Midbrain (tissue), 1 donor: ENCODE results near the gene FAM78A.
A peak's percentile ranks its signal among the peaks of the same experiment; 100 is the strongest.

Source experiments
- DNase-seq: peaks from one replicate; lab custom pipeline; 2025; lab: John Stamatoyannopoulos, UW

Gene FAM78A

DNA sequence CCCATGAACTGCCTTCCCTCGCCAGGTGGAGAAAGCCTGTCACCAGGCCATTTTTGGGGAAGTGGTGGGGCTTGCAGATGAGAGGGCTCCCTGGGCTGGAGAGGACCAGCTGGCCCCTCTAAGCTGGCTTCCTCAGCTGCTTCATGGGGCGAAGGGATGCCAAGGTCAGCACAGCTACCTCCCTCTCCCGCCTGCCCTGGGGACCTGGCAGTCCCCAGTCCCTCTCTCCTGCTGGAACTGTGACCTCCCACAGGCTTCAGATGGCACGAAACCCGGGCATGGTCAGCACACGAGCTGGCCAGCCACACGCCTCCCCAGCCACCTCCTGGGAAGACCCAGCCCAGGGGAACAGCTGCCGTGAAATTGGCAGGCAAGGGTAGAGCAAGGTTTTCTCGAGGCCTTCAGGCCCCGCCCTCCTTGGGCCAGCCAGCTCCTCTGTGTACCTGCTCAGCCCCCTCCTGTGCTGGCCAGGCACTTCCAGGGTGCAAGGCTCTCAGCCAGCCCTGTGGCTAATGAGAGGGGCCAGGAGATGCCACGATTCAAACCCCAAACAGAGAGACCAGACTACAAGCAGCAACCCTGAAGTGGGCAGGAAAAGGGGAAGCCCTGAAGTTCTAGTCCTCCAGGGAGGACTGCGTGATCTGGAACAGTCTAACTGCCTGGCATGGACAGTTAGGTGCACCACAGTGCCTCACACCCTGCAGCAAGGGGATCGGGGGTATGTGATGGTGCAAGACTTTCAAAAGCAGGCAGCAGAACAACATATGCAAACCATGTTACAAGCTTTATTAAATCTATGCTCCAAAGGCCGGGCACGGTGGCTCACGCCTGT, 26.1 kb upstream of the FAM78A start:
- no peak for DNase-seq

DNA sequence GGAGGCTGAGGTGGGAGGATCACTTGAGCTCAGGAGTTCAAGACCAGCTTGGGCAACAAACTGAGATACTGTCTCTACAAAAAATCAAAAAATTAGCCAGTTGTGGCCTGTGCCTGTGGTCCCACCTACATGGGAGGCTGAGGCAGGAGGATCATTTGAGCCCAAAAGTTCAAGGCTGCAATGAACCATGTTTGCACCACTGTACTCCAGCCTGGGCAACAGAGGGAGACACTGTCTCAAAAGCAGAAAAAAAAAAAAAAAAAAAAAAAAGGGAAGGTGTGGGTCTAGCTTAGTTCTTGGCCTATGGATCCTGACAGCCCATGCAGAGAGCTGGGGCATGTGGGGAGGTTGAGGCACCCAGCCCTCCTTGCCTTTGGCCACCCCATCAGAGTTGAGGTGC, 24.1 kb upstream of the FAM78A start:
- DNase-seq = no peak

DNA sequence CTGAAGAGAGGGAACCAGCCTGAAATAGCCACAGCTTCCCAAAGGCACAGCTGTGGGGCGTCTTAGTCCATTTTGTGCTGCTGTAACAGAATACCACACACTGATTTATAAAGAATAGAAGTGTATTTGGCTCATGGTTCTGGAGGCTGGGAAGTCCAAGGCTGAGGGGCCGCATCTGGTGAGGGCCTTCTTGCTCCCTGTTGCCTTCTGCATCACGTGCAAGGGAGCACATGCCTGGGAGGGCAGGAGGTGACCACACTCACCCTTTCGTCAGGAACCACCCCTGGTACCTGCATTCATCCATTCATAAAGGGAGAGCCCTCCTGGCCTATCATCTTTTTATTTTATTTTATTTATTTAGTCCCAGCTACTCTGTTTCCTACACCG, 23.6 kb upstream of the FAM78A start:
- no peak for DNase-seq

DNA sequence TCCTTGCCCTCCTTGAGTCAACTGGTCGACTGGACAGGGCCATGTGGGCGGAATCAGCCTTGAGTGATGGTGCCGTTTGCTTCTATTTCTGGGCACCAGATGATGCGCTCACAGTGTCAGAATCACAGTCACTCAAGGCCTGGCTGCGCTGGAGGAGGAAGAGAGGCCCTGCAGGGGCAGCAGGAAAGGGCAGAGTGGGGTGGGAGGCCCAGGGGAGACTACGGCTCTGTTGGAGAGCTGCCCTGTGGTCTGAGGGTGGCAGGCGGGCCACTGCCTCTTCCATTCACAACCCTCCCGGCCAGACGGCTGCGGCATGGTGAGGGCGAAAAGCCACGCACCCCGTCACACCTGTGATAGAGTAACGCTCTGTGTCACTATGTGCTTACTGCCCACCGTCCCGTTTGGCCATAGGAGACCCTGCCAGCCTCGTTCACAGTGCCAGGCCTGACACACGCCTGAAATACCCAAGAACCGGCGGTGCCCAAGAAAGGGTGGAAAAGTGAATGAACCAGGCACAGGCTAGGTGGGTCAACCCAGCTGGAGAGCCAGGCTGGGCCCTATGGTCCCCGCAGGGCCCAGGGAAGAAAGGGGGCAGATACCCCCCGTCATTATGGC, 23.1 kb upstream of the FAM78A start:
- no peak for DNase-seq

DNA sequence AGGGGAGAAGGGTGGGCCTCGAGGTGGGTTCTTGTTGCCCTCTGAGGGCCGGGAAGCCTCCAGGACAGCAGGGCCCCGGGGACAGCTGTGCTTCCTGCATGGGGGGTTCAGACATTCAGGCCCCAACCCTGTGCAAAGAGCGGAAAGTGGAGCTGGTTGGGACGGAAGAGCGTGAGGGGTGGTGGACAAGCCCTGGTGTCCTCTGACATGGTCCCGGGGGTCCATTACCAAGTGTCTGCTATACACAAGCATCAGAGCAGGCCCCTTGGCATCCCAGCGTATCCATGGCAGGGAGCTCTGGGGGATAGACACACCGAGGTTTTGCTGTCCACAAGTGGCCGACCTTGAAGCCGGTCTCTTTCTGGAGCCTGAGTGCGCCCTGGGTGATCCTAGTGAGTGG, 22.5 kb upstream of the FAM78A start:
- DNase-seq = no peak

DNA sequence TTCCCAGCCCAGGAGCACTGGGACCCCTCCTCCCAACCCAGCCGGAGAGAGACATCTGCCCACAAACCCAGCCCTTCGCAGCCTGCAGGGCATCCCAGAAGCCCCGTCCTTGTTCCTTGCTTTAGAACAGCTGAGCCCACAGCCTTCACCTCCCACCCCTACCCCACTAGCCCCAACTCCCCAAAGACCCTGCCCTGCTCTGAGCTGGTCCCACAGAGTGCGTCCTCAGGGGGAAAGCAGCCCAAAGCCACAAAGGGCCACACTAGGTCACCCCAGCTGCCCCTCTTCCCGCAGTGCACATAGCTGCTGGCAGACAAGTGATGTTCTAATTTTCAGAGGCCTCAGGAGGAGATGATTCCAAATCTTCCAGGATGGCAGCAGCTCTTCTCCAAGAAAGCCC, 22.0 kb upstream of the FAM78A start:
- DNase-seq = no peak

DNA sequence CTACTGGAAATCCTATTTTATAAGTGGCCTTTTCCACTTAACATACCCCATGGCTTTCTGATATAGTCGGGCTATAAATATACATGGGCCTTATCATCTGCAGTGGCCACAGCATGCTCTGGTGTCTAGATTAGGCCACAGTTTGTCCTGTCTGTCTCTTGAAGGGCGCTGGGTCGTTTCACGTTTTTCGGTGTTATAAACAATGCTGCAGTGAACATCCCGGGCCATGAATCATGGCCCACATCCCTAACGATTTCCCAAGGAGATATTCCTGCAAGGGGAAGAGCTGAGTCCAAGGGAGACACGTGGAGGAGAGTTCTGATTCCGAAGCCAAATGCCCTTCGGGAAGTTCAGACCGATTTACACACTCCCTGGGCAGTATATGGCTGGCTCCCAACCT, 21.6 kb upstream of the FAM78A start:
- no peak for DNase-seq

DNA sequence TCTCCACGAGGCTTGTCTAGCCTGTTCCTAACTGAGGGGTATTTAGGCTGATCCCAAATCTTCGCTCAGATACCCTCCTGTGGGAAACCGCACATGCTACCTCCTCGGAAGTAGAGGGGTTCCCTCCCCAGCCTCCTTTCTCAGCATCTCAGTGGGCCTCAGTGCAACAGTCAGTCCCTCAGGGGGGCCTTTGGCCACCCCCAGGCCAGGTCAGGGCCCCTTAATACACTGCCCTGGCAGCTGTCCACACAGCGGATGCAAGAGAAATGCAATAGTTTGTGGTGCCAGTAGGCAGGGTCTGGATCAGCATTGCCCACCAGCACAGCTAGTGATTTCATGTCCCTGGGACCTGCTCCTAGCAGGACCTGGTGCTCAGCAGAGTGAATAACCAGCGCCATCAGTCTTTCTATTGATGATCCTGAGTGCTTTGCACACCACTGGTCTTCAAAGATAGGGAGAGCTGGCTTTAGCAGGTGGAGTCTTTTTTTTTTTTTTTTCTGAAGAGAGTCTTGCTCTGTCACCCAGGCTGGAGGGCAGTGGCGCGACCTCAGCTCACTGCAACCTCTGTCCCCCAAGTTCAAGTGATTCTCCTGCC, 20.7 kb upstream of the FAM78A start:
- DNase-seq = no peak

DNA sequence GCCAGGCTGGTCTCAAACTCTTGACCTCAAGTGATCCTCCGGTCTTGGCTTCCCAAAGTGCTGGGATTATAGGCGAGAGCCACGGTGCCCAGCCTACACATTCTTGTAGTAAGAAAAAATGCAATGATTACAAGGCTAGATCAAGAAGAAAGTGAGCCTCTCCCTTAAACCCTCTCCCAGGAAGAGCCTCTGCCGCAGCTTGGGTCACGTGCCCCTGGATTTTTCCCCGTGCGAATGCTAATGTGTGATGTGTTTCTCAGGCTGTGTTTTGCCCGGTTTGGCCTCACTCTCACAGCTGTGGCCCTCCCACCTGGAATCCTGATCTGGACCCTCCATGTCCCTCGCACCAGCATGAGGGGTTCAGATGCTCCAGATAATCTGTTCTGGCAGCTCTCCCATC, 20.1 kb upstream of the FAM78A start:
- no peak for DNase-seq

DNA sequence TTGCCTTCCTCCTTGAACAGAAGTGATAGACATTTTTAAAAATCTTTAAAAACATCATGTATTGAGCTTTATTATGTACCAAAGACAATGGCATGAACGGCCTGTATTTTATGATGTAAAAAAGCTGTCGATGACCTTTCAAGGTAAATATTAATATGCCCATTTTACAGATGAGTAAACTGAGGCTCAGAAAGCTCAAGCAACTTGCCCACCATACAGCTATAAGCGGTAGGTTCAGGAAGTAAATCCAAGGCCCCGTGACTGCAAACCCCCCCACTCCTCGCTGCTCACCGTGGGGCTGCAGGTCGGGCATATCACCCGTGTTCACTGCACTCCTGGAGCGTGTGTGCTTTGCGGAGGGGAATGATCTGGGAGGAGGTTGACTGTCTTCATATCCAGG, 16.6 kb upstream of the FAM78A start:
- DNase-seq = no peak

DNA sequence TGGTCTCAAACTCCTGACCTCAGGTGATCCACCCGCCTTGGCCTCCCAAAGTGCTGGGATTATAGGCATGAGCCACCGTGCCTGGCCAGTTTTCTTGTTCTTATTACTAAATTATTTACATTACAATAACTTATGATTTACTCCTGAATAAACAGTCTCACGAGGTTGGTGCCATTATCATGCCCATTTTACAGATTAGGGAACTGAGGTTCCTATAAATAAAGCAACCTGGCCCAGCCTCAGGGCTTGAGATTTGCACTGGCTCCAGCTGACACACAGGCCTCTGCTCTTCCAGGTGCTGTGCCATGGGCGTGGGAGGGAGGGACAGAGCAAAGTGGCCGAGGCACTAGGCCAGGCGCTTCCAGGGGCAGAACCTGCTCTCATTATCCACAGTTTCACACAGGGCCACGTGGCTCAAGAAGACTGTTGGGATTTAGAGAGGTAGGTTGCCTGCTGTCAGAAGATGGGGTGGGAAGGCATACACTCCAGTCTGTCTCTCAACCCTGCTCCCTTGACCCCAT, 15.5 kb upstream of the FAM78A start:
- DNase-seq = no peak

DNA sequence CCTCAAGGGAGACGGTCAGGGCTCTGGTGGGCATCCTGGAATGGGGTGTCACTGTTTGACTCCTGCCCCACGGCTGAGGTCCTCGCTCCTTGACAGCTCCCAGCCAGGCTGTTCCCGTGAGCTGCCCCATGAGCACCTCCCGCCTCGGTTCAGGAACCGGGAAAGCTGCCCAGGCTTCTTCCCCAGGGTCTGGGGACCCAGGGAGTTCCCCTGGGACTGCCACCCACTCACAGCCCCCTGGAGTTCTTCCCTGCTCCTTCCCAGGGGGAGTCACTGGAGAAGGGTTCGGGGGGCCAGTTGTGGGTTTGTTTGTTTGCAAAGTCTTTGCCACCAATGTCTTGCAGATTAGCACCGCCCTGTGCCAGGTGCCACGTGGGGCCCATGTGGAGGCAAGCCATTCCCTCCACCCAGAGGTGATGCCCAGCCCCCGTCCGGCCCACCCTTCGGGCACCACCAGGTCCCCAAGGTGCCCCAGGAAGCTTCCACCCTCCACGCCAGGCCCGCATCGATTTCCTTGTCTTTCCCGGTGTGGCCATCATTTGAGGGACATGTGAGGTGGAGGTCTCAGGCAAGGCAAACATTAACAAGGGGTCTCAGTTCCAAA, 14.6 kb upstream of the FAM78A start:
- no peak for DNase-seq

DNA sequence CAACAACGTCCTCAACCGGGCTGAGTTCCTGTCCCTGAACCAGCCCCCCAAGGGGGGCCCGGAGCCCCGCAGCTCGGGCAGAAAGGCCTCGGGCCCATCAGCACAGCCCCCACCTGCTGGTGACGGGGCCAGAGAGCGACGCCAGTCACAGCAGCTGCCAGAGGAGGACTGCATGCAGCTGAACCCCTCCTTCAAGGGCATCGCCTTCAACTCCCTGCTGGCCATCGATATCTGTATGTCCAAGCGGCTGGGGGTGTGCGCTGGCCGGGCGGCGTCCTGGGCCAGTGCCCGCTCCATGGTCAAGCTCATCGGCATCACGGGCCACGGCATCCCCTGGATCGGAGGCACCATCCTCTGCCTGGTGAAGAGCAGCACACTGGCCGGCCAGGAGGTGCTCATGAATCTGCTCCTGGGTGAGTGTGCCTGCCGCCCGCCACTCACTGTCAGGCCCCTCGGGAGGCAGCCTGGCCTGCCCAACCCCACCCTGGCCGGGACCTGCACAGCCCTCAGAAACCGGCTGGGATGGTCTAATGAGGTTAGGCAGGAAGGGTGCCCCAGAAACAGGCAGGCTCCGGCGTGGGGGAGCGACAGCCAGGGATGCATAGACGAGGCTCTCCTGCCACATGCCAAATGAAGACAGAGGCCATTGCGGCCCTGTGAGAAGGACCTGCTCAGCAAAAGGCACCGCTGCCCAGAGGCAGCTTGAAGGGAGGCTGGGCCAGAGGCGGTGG, 13.9 kb upstream of the FAM78A start:
- DNase-seq = no peak

DNA sequence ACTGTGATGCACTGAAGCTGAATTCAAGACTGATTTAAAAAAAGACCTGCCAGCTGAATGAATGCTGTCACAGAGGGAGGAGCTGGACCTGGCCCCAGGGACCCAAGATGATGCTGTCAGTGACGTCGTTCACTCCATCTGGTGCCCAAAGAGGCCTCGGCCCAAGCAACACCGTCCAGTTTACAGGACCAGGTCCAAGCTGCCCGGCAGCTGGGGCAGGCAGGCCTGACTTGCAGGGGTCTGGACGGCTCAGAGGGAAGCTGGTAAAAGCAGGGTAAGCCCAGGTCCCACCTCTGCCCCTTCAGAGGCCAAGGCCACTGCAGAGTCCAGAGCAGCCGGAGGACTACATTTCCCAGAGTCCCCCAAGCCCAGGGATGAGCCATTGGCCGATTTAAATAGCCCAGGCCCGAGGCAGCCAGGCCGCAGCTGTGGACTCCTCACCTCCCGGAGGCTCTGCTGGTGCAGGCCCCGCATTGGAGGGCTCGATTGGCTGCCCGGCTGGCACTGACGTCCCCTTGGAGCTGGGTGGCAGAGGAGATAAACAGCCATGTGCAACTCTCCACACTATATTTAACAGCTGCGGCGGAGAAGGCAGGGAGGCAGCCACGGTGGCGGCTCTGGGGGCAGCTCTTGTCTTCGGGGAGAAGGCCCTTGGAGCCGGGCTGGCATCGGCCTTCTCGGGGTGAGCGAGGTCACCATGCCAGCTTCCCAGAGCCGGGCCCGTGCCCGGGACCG, 13.2 kb upstream of the FAM78A start, which contains the start of gene PLPP7:
Gene PLPP7, plus strand, starts transcription at position 423 of the 735 bp plus-strand sequence. Its CDS starts 275 bp downstream, at position 698.
- peak; percentile 92 for DNase-seq

DNA sequence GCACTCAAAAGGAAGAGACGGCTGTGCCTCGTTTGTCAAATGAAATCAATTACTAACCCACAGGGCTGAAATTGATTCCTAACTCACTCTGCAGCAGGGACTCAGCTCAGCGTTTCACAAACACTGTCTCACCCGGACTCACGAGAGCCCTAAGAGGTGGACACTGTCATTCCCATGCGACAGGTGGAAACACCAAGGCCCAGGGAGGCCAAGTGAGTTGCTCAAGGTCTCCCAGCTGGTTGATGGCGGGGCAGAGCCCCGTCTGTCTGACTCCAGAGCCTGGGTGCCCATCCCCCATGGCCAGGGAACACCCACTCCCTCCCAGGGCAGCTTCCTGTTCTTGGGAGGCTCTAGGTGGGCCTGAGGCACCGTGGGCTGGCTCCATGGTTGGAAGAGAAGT, 11.9 kb upstream of the FAM78A start:
- no peak for DNase-seq

DNA sequence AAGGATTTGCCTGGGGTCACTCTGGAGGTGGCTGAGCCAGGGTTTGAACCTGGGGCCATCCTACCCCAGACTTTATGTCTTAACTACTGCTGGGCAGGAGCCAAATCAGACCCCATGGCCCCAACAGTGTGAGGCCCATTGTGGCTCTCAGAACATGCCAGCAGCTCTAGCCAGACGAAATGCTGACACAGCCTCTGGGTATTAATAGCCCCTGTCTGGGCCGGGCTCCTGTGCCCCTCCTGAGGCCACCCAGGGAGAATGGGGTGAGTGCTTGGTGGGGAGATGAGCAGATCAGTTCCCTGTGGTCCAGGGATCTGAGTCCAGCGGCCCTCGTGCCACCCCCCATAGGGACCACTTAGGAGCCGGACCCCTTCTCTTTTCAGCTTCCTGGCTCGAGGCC, 11.0 kb upstream of the FAM78A start:
- DNase-seq = no peak

DNA sequence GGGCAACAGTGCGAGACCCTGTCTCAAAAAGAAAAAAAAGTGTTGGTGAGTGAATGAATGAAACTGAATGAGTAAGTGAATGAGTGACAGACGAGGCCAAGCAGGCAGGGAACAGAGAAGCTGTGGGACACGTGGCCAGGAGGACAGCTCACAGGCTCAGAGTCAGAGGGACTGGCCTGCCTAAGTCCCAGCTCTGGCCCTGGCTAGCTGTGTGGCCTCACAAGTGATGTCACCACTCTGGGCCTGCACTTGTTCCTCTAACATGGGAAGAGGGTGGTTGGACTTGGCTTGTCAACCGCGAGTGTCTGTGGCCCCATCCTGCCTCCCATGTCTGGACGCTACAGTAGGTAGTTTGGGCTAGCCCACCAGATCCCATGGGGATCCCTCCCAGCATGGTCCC, 8.5 kb upstream of the FAM78A start:
- DNase-seq = no peak

DNA sequence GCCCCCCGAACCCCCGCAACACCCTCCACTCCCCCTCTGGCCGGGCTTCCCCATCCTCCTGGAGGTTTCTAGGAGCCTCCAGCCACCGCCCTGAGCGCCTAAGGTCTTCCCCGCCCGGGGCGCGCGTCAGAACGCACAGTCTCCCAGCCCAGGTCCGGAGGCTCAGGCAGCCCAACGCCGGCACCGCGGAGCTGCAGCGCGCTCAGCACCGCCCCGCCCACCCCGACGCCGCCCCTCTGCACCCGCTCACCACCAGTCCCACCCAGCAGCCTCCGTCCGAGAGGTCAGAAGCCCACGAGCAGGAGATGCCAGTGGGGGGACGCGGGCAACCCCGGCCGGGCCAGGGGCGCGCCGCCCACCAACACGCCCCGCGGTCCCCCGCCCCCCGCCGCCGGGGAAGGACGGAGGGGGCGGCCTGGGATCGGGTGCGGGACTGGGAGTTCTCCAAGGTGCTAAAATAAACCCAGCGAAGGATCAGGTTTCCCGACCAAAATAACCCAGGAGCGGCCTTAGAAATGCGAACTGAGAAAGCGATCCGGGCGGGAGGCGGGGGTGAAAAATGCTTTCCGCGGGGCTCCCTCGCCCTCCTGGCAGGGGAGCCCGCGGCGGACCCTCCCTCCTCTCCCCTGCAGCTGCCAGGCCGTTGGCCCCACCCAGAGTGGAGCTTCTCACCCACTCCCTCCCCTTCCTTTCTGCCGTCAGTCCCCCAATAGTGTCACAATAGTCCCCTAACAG, 6.5 kb upstream of the FAM78A start:
- no peak for DNase-seq

DNA sequence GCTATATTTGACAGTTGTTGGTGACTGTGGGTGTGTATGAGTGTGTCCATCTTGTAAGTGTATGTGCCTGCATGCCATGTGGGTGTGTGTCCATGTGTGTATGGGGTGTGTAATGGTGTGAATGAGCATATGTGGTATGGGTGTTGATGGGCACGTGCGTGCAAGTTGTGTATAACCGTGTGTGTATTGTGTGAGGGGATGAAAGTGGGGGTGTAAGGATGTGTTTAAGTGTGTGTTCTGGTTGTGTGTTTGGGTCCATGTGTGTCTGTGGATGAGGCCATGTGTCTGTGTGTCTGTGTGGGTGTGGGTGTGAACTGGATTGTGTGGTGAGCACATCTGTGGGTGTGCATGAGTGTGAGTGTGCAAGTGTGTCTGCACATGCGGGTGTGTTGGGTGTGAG, 5.9 kb upstream of the FAM78A start:
- DNase-seq = no peak

DNA sequence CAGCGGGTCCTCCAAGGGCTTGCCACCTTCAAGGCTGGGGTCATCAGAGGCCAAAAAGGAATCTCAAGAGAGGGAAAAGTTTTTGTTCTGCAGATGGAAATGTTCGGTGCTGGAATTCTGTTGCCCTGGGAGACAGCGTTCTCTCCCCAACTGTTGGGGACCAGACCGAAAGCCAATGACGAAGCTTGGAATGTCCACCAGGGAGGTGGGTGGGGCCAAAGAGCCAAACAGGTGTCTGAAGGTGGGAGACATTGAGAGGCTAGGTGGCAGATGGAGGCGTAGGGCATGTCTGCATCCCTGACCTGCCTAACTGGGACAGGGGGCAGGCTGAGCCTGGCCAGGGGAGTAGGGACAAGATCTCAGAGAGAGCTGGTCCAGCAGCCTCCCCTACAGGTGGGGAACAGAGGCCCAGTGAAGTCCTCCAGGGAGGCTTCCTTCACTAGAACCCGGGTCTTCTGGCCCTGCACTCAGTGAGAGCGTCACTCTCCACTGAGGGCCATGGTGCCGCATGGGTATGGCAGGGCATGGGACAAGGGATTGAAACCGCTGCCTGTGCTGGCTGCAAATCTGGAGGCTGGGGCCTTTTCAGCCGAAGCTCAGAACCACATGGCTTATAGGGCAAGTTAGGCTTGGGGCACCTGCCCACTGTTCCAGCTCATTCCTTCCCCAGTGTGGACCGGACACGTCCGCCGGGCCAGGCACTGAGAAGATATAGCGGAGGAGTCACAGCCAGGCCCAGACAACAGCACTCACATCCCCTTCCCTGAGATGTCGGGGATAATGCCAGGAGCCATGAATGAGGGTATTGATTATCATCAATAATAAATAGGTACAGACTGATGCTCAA, 5.0 kb upstream of the FAM78A start:
- no peak for DNase-seq
